ENCODE results near the gene PGAP3. TPM values are rescaled to one million over a fixed set of nuclear protein-coding genes. Genes with fewer than 3 reads are reported as not detected.

The PGAP3 gene
- total and polyA plus RNA-seq, 8 donors, result 17.2 to 46.5 (median 39.5) TPM

- DNase-seq (peak in 2 of 4 donors; percentile 53 to 57), ATAC-seq (peak; percentile 7)
- Histone ChIP-seq H3K4me1 (peaks cover 20 to 33% of the 10 kb centered on the region in 2 donors), H3K27ac (no peak overlapping the region), H3K9me3 (no peaks in the 10 kb centered on the region), H3K36me3 (no peaks in the 10 kb centered on the region), H3K27me3 (peaks cover 25 to 55% of the 10 kb centered on the region in 2 donors), H3K4me3 (no peak overlapping the region)
- intact Hi-C loops (cut with DNase I), result no loop called here
- TF ChIP-seq CTCF (IDR thresholded peaks at IDR 0.05), result peak; percentile 38 to 41
Observed at GRCh38 chr17:39671651-39672521, 16.0 kb downstream of the PGAP3 start.

- intact Hi-C loops (cut with DNase I), result no loop called here
- no peak overlapping the region for H3K27ac ChIP-seq
- no peak overlapping the region for H3K4me3 ChIP-seq
- no peak for TF ChIP-seq CTCF (IDR thresholded peaks at IDR 0.05)
- no peaks in the 10 kb centered on the region for H3K9me3 ChIP-seq
- ATAC-seq (no peak), DNase-seq (peak in 1 of 4 donors; percentile 48)
- peaks cover 10 to 34% of the 10 kb centered on the region in 2 donors for H3K4me1 ChIP-seq
- H3K27me3 ChIP-seq, result peaks cover 29 to 66% of the 10 kb centered on the region in 2 donors
- H3K36me3 ChIP-seq, result no peaks in the 10 kb centered on the region
Observed at GRCh38 chr17:39670746-39671145, 17.1 kb downstream of the PGAP3 start.

GRCh38 chr17:39669897-39670735, 17.7 kb downstream of the PGAP3 start:
- no peaks in the 10 kb centered on the region for H3K36me3 ChIP-seq
- H3K4me1 ChIP-seq, result peaks cover 4 to 32% of the 10 kb centered on the region in 2 donors
- no peak for ATAC-seq
- H3K27ac ChIP-seq, result no peak overlapping the region
- no peak overlapping the region for H3K4me3 ChIP-seq
- intact Hi-C loops (cut with DNase I), result no loop called here
- H3K9me3 ChIP-seq, result no peaks in the 10 kb centered on the region
- peak in 1 of 4 donors; percentile 71 for DNase-seq
- peaks cover 29 to 72% of the 10 kb centered on the region in 2 donors for H3K27me3 ChIP-seq
- no peak for TF ChIP-seq CTCF (IDR thresholded peaks at IDR 0.05)

- peaks cover 29 to 79% of the 10 kb centered on the region in 2 donors for H3K27me3 ChIP-seq
- H3K9me3 ChIP-seq, result no peaks in the 10 kb centered on the region
- DNase-seq, result peak in 3 of 4 donors; percentile 70 to 91 (median 75)
- peak; percentile 65 for ATAC-seq
- H3K27ac ChIP-seq, result peak within 1 kb of the TSS in 1 of 2 donors; percentile 23
- intact Hi-C loops (cut with DNase I), result no loop called here
- H3K4me1 ChIP-seq, result peaks cover 3 to 44% of the 10 kb centered on the region in 2 donors
- no peaks in the 10 kb centered on the region for H3K36me3 ChIP-seq
- TF ChIP-seq CTCF (IDR thresholded peaks at IDR 0.05), result peak; percentile 41 to 67
- peak within 1 kb of the TSS; percentile 21 to 37 for H3K4me3 ChIP-seq
Observed at GRCh38 chr17:39667945-39668924, 19.6 kb downstream of the PGAP3 start, which contains the start of gene PNMT. PNMT (plus strand) TSS chr17:39668453; CDS start chr17:39668476, 23 bp downstream.

All from left lung (tissue), 10 donors.